Epithelial cell of proximal tubule (primary cell): ENCODE data around the gene KCNK4. TPM values are rescaled to one million over a fixed set of nuclear protein-coding genes. Genes with fewer than 3 reads are reported as not detected.

ENCODE experiments used
- DNase-seq: peaks from one replicate; pipeline ENCODE4 v3.0.0-alpha.2; 2011; ENCODE audit warnings: low read depth
- H3K4me3 ChIP-seq: 2 replicates; pipeline ENCODE4 v1.5.1; 2011; ENCODE audit warnings: low read depth, mild to moderate bottlenecking, low read length
- CTCF ChIP-seq: conservative IDR thresholded peaks from 2 replicates; pipeline ENCODE4 v1.5.1; 2012; ENCODE audit warnings: low read depth, mild to moderate bottlenecking, low read length
- total RNA-seq: library from RNA; depleted of rRNA; stranded (reverse); fragments of >200 nt; gene quantifications from 2 replicates; pipeline ENCODE4 v1.2.3, GENCODE V29; 2015

Gene KCNK4
- total RNA-seq, 1 donor from 2014 or later = not detected

- no peak for DNase-seq
- peak within 1 kb of the TSS; percentile 45 for H3K4me3 ChIP-seq
- TF ChIP-seq CTCF = no peak
These were observed 8.9 kb downstream of the KCNK4 start, which contains the start of gene CATSPERZ for GRCh38 chr11:64299847-64300648. CATSPERZ (plus strand) TSS chr11:64300358; CDS start chr11:64300411, 53 bp downstream.

- DNase-seq = no peak
- no peak overlapping the region for H3K4me3 ChIP-seq
- no peak for TF ChIP-seq CTCF
These were observed 12.3 kb downstream of the KCNK4 start for GRCh38 chr11:64303109-64304031.

GRCh38 chr11:64304032-64304315, 12.9 kb downstream of the KCNK4 start:
- H3K4me3 ChIP-seq = peak overlapping the region; percentile 68
- DNase-seq = no peak

GRCh38 chr11:64304316-64305072, 13.4 kb downstream of the KCNK4 start:
- peak; percentile 92 for TF ChIP-seq CTCF

More at GRCh38 chr11:64304032-64304315, 12.9 kb downstream of the KCNK4 start:
- TF ChIP-seq CTCF = no peak

GRCh38 chr11:64305075-64305690, 14.1 kb downstream of the KCNK4 start, which contains the start of gene ESRRA:
ESRRA (plus strand) TSS chr11:64305524; CDS start chr11:64307180, 1,656 bp downstream.
- H3K4me3 ChIP-seq = peak within 1 kb of the TSS; percentile 82
- DNase-seq = peak; percentile 71
- no peak for TF ChIP-seq CTCF

More at GRCh38 chr11:64304316-64305072, 13.4 kb downstream of the KCNK4 start:
- DNase-seq = no peak
- H3K4me3 ChIP-seq = peak overlapping the region; percentile 68

GRCh38 chr11:64305691-64306562, 14.8 kb downstream of the KCNK4 start:
- peak overlapping the region; percentile 82 for H3K4me3 ChIP-seq
- DNase-seq = no peak
- peak; percentile 37 for TF ChIP-seq CTCF
